Measurements from ENCODE around the gene CD19.
"Not testable (repeated sequence)": the region's sequence is repeated elsewhere in the genome, so short reads cannot be mapped to it uniquely, and the experiment has no call there.

Gene CD19

DNA sequence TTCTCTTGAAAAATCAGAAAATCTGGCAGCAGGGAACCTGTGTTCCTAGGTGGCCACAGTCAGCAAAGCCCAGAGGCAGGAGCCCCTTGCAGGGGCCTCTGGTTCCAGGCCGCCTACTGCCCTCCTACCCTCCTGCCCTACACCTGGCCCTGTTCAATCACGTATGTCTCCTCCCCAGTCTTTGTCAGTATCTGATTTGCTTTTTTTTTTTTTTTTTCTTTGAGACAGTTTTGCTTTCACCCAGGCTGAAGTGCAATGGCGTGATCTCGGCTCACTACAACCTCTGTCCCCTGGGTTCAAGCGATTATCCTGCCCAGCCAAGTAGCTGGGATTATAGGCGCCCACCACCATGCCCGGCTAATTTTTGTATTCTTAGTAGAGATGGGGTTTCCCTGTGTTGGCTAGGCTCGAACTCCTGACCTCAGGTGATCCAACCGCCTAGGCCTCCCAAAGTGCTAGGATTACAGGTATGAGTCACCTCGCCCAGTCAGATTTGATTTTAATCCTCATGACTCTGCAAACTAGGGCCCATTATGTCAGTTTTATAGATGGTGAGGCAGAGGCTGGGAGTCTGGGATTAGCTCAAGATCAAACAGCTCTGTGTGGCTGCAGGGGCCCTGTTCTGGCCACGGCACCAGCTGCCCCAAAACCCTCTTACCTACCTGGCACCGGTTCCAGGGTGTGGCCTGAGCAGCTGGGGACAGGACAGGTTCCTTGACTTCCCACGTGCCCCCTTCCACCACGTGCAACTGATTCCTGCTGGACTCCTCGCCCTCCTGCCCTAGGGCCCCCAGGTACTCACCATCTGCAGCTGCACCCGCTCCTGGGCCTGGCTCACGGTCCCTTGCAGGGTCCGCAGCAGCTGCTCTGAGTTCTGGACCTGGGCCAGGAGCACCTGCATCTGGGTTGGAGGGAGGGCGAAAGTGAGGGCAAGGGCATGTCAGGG is 21.4 kb upstream of the CD19 start:
- DNase-seq, result peak; percentile 20

DNA sequence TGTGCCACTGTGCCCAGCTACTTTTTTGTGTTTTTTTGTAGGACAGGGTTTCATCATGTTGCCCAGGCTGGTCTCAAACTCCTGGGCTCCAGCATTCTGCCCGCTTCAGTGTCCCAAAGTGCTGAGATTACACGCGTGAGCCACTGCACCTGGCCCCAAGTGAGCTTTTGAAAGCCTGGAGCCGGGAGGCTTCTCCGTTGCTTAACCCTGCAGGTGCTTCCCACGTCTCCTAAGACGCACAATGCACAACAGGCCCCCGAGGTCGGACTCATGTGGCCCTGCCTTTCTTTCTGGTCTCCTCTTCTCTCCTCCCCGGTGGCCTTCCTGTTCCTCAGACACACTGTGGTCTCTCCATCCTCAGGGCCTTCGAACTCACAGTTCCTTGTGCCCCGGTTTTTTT is 19.2 kb upstream of the CD19 start:
- no peak for DNase-seq

DNA sequence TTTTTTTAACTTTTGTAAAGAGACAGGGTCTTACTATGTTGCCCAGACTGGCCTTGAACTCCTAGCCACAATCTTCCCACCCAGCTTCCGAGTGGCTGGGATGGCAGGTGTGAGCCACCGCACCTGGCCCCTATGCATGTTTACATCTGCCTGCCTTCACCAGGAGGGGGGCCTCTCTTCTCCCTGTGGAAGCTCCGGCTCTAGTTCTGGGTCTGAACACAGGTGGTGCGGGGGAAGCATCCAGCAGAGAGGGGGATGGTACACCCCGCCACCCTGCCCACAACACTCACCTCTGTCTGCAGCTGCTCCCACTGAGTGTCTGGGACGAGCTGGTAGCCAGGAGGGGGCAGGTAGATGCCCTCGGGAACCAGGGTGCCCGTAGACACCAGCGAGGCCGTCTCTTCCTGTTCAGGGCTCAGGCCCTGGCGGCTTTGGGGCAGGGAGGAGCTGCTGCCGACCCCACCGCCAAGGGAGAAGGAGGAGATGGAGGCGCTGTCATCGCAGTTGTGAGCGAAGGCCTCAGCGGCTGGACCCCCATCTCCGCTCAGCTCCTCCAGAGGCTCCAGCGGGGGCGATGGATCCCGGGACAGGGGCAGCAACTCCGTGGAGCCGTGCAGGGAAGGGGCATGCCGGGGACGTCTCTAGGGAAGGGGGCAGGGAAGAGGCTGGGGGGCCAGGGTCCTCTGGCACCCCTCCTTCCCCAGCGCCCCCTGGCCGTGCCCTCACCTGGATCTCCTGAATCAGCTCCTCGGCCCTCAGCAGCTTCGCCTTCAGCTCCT is 17.6 kb upstream of the CD19 start:
- DNase-seq, result no peak

DNA sequence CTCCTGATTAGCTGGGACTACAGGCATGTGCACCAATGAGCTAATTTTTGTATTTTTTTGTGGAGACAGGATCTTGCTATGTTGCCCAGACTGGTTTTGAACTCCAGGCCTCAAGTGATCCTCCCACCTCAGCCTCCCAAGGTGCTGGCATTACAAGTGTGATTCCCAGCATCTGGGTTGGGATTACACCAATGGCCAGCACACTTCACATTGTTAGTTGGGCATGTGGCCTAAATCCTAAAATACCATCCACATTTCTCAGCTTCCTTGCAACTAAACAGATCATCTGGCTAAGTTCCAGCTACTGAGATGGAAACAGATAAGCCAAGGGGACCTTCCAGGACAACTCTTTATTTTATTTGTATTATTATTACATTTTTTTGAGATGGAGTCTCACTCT is 16.6 kb upstream of the CD19 start:
- no peak for DNase-seq

DNA sequence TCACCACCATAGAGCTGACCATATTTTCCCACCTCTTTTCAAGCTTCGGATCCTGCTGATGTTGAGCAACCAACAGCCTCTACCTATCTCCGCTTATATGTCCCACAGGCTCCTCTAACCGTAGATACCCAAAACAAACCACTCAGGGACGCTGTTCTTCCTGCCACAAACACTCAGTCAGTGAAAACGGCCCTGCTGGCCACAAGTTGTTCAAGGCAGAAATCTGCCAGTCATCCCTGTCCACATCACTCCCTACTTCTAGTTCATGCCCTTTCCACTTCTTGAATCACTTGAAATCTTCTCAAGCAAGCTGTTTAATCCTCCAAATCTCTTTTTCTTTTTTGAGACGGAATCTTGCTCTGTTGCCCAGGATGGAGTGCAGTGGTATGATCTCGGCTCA is 14.7 kb upstream of the CD19 start:
- DNase-seq, result no peak

DNA sequence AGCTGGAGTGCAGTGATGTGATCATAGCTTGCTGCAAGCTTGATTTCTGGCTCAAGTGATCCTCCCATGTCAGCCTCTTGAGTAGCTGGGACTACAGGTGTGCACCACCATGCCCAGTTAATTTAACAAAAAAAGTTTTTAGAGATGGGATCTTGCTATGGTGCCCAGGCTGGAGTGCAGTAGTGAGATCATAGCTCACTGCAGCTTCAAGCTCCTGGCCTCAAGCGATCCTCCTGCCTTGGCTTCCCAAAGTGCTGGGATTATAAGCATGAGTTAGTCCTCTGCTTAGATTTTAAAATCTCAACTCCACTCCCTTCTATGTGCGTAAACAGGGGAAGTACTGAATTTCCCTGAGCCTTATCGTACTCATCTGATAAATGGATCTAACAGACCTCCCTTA is 13.1 kb upstream of the CD19 start:
- no peak for DNase-seq

DNA sequence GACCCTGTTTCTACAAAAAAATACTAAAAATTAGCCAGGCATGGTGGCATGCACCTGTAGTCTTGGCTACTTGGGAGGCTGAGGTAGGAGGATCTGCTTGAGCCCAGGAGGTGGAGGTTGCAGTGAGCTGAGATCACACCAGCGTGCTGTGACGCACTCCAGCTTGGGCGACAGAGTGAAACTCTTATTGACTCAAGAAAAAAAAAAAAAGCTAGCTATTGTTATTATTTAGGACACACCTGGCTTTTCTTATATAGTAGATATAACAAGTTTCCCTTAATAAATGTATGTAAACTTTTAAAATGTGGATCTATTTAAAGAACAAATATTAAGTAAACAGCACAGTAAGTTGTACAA is 8.6 kb upstream of the CD19 start:
- DNase-seq, result no peak

DNA sequence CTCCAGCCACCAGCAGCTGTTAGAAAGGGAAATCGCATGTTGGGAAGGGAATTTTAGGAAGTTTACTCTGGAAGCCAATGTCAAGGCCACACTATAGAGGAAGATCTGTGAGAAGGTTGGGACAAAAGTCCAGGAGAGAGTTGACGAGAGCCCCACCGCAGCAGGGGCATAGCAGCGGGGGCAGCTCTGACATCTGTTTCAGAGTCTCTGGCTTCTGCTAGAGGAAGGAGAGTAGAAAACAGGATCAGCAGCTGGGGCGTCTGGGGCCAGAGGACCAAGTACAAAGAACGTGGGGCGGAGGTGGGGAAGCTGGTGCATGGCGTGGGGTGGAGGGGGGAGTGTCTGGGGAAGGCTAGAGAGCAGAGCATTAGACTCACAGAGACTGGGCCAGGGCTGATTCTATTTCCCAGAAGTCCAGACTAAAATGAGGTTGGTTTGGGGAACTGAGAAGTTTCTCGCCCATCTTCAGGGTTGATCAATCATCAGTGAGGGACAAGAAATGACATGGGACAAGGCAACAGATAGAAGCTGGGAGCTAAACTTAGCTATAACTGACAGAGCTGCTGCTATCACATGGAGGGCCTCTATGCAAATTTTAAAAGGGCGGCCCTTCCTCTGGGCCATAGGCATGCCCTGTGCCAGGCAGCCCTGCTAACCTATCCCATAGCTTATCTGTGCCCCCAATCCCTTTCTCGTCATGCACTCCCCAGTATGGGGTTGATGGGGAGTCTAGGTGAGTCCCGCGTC is 7.9 kb upstream of the CD19 start:
- no peak for DNase-seq

DNA sequence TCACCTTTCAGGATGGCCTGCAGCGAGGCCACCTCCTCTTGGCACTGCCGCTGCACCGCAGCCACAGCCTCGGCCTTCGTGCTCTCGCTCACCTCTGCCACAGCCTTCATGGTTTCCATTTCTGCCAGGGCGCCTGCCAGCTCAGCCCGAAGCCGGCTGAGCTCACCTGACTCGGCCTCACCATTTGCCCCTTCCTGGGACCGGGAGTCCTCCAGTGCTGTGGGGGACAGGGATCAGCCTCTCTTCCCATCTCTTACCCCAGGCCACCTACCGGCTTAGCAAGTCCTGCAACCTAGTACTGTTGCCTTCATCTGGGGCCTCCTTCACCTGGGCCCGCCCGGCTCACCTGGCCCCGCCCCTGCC is 7.4 kb upstream of the CD19 start:
- DNase-seq, result no peak

DNA sequence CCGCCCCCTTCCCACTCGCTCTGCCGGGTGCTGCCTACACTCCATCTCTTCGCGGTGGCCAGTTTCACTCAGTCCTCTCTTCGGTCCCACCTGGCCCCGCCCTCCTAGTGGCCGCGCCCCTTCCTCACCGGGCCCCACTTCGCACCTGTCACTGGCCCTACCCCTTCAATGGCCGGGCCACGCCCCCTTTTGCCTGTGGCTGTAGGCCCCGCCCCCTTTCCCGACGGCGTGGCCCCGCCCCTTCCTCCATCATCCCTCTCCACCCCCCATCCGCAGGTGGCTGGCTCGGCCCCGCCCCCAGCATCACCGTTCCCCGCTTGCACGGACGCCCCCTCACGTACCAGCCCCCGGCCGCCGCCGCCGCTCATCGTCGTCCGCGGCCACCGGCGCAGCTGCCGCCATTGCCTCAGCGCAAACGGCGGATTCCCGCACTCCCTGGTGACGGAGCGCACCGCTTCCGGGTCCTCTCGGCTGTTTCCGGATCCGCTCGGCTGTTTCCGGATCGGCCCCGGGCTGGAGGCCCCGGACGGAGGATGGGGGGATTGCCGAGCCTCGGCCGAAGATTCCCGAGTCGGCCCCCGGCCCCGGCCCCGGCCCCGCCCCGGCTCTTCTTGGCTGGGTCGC is 6.9 kb upstream of the CD19 start, which contains the start of gene RABEP2:
Gene RABEP2 (minus strand): TSS at position 477 of the 624 bp plus-strand sequence. CDS start 75 bp downstream, at position 402.
- peak; percentile 94 for DNase-seq

DNA sequence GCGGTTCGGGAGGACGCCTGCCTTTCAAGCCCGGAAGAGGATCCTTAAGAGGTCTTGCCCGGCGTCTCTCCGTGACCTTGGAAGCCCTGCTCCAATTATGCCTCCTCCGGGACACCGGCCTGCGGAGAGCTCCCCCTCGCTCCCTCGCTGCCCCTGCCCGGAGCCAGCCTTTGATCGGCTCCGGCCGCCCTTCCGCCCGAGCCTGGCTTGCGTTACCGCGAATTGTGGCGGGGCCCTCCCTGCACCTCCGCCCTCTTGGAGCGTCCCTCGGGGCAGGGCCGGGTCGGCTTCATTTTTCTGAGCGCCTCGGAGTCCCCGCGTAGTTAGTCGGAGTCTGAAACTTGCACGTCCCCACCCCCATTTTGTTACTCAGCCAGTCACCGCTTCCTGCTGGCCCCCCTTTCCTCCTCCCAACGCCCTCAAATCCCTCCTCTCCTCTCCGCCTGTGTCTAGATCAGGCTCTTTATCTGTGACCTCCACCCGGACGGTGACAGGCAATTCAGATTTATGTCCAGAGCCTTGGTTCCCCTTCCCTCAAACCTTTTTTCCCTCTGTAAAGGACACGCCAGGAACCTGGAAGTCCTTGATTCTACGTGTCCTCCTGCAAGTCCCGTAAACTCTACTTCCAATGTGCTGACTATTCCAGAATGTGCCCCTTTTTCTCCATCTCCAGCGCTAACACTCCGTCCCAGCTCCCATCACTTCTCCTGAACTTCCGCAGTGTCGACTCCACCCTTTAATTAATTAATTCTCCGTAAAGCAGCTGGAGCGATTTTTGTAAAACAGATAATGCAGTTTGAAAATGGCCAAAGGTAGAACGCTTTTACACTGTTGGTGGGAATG is 6.2 kb upstream of the CD19 start:
- peak; percentile 43 for DNase-seq

DNA sequence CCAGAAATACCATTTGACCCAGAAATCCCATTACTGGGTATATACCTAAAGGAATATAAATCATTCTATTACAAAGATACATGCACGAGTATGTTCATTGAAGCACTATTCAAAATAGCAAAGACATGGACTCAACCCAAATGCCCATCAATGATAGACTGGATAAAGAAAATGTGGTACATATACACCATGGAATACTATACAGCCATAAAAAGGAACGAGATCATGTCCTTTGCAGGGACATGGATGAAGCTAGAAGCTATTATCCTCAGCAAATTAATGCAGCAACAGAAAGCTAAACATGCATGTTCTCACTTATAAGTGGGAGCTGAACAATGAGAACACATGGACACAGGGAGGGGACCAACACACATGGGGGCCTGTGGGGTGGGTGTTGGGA is 5.5 kb upstream of the CD19 start:
- not testable (repeated sequence) for DNase-seq

DNA sequence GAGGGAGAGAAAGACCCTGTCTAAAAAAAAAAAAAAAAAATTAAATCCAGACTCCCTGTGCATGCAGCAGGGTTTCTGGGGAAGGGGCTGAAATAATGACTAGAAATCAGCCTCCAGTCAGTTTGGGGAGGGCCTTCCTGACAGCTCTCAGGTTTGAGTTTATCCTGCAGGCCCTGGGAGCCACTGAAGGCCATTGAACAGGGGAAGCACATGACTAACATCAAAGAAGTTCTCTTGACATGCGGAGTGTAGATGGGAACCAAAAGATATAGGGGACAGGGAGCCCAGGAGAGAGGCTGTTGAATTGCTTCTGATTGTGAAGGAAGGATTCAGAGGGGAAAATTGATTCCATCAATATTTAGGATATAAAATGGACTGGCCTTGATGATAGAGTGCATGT is 4.0 kb upstream of the CD19 start:
- no peak for DNase-seq

DNA sequence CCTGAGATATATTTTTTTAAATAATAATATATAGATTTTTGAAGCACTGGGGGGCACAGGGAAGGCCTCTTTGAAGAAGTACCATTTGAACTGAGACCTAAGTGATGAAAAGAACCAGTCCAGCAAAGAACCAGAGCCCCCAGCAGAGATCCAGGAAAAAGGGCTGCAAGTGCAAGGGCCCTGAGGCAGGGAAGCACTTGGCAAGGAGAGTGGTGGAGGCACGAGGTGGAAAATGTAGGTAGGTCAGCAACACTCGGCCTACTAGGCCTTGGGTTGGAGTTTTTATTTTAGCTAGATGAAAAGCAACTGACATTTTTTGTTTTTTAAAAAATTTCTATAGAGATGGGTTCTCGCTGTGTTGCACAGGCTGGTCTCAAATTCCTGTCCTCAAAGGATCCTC is 1.6 kb upstream of the CD19 start:
- no peak for DNase-seq

DNA sequence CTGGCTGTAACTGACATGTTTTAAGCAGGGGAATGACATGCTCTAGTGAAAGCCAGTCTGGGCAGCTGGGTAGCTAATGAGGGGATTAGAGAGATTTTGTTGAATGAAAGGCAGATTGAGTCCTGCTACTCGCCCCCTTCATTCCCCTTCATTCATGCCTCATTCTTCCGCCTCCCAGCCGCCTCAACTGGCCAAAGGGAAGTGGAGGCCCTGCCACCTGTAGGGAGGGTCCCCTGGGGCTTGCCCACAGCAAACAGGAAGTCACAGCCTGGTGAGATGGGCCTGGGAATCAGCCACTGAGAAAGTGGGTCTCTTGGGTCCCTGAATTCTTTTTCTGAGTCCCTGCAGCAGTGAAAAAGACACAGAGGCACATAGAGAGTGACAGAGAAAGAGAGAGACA is 1.1 kb upstream of the CD19 start:
- no peak for DNase-seq

DNA sequence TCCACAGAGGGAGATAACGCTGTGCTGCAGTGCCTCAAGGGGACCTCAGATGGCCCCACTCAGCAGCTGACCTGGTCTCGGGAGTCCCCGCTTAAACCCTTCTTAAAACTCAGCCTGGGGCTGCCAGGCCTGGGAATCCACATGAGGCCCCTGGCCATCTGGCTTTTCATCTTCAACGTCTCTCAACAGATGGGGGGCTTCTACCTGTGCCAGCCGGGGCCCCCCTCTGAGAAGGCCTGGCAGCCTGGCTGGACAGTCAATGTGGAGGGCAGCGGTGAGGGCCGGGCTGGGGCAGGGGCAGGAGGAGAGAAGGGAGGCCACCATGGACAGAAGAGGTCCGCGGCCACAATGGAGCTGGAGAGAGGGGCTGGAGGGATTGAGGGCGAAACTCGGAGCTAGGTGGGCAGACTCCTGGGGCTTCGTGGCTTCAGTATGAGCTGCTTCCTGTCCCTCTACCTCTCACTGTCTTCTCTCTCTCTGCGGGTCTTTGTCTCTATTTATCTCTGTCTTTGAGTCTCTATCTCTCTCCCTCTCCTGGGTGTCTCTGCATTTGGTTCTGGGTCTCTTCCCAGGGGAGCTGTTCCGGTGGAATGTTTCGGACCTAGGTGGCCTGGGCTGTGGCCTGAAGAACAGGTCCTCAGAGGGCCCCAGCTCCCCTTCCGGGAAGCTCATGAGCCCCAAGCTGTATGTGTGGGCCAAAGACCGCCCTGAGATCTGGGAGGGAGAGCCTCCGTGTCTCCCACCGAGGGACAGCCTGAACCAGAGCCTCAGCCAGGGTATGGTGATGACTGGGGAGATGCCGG is 769 bp downstream of the CD19 start:
- no peak for DNase-seq

DNA sequence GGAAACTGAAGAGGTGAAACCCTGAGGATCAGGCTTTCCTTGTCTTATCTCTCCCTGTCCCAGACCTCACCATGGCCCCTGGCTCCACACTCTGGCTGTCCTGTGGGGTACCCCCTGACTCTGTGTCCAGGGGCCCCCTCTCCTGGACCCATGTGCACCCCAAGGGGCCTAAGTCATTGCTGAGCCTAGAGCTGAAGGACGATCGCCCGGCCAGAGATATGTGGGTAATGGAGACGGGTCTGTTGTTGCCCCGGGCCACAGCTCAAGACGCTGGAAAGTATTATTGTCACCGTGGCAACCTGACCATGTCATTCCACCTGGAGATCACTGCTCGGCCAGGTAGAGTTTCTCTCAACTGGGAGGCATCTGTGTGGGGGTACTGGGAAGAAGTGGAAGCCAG is 1.4 kb downstream of the CD19 start:
- DNase-seq, result no peak

DNA sequence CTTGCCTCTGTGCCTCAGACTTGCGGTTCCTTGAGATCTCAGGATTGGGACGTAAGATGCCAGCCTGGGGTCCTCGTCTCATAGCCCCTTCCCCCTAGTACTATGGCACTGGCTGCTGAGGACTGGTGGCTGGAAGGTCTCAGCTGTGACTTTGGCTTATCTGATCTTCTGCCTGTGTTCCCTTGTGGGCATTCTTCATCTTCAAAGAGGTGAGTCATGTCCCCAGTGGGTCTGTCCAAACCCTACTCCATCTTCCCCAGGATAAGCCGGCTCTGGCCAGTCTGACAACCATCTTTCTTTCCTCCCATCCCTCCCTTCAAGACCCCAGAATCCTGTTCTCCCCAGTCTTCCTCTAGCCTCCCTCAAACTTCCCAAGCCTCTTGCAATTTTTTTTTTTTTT is 3.6 kb downstream of the CD19 start:
- DNase-seq, result no peak

DNA sequence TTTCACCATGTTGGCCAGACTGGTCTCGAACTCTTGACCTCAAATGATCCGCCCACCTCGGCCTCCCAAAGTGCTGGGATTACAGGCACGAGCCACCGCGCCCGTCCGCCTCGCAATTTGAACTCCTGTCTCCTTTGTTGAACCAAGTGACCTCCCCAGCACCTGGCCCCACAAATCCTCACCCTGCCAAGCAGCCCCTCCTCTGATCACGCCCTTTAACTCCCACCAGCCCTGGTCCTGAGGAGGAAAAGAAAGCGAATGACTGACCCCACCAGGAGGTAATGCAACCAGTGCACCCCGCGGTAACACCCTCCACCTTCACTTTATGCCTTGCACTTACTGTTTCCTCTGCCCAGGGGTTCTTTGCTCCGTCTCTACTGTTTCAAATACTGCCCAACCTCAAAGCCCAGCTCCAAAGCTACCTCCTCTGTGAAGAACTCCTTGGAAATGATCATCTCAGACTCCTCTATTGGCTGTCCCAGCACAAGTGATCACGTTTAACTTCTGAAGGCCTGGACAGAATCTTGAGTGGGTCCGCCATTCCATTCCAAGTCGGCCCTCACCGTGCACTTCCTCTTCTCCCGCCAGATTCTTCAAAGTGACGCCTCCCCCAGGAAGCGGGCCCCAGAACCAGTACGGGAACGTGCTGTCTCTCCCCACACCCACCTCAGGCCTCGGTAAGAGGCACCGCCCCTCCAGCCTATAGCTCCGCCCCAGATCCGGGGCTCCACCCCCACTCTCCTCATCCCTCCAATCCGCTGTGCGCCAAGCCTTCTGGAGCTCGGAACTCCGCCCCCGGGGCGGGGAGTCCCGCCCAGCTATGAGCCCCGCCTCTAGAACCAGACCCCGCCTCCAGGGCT is 4.4 kb downstream of the CD19 start:
- peak; percentile 79 for DNase-seq

DNA sequence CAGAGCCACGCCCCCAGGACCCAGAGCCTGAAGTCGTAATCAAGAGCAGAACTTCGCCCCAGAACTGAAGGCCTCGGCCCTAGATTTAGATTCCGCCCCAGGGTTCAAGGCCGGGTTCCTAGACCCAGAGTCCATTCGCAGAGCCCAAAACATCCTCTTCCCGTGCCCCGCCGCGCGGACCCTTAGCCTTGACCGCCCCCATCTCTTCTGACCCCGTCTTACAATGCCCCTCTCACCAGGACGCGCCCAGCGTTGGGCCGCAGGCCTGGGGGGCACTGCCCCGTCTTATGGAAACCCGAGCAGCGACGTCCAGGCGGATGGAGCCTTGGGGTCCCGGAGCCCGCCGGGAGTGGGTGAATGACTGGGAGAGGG is 5.0 kb downstream of the CD19 start:
- no peak for DNase-seq
